Keratinocyte (primary cell): ENCODE measurements around the gene FSD1. TPM values are rescaled to one million over a fixed set of nuclear protein-coding genes. Genes with fewer than 3 reads are reported as not detected.

Source experiments
- DNase-seq: peaks from one replicate; pipeline ENCODE4 v3.0.0-alpha.2; 2011; ENCODE audit warnings: low read depth, missing footprints, low spot score
- FAIRE-seq: peaks from 2 replicates; lab custom pipeline; 2011; peaks lifted over from hg19 to GRCh38; lab: Jason Lieb, UNC
- H2AFZ ChIP-seq: 2 replicates; pipeline ENCODE4 v1.6.0; 2012; ENCODE audit warnings: low read length, control low read depth, inconsistent platforms; ENCODE audit not compliant: control insufficient read depth
- H3K27ac ChIP-seq: 2 replicates; pipeline ENCODE4 v1.5.1; 2011; ENCODE audit warnings: low read length; ENCODE audit not compliant: control insufficient read depth, insufficient read depth
- H3K27me3 ChIP-seq: 3 replicates; pipeline ENCODE4 v1.6.0; 2011; ENCODE audit warnings: low read length; ENCODE audit not compliant: control insufficient read depth, insufficient read depth; ENCODE audit errors: extremely low read depth
- H3K36me3 ChIP-seq, 2 experiments: 2 replicates in 1 of 2; 3 replicates in 1 of 2; pipeline ENCODE4 v1.5.1; 2011; ENCODE audit warnings: low read length in 2 of 2, mild to moderate bottlenecking in 1 of 2; ENCODE audit not compliant: control insufficient read depth in 2 of 2, insufficient read depth in 2 of 2; ENCODE audit errors: extremely low read depth in 1 of 2
- H3K4me1 ChIP-seq: 3 replicates; pipeline ENCODE4 v1.5.1; 2011; ENCODE audit warnings: low read length; ENCODE audit not compliant: control insufficient read depth, insufficient read depth; ENCODE audit errors: extremely low read depth
- H3K4me2 ChIP-seq: 3 replicates; pipeline ENCODE4 v1.6.0; 2011; ENCODE audit warnings: low read depth, low read length; ENCODE audit not compliant: control insufficient read depth, insufficient read depth; ENCODE audit errors: extremely low read depth
- H3K4me3 ChIP-seq, 3 experiments: fragments of 200-600 bp in 1 of 3; sonication (generic) in 1 of 3; 2 replicates in 2 of 3; 3 replicates in 1 of 3; pipeline ENCODE4 v1.5.1; 2011 to 2016; ENCODE audit warnings: low read length in 3 of 3, mild to moderate bottlenecking in 3 of 3, control low read depth in 2 of 3, inconsistent platforms in 1 of 3, low read depth in 1 of 3, mixed read lengths in 1 of 3, mixed run types in 1 of 3, moderate library complexity in 1 of 3; ENCODE audit not compliant: control insufficient read depth in 2 of 3, insufficient read depth in 2 of 3; ENCODE audit errors: extremely low read depth in 1 of 3
- H3K79me2 ChIP-seq: 2 replicates; pipeline ENCODE4 v1.6.0; 2012; ENCODE audit warnings: low read length; ENCODE audit not compliant: control insufficient read depth, insufficient read depth
- H3K9ac ChIP-seq: 3 replicates; pipeline ENCODE4 v1.6.0; 2011; ENCODE audit warnings: low read length; ENCODE audit not compliant: control insufficient read depth, insufficient read depth; ENCODE audit errors: extremely low read depth
- H3K9me1 ChIP-seq: 3 replicates; pipeline ENCODE4 v1.6.0; 2011; ENCODE audit warnings: low read length; ENCODE audit not compliant: control insufficient read depth, insufficient read depth; ENCODE audit errors: extremely low read depth
- H3K9me3 ChIP-seq: 2 replicates; pipeline ENCODE4 v1.5.1; 2012; ENCODE audit warnings: low read depth, low read length; ENCODE audit not compliant: control insufficient read depth
- H4K20me1 ChIP-seq: 3 replicates; pipeline ENCODE4 v1.6.0; 2011; ENCODE audit warnings: low read length; ENCODE audit not compliant: control insufficient read depth, insufficient read depth; ENCODE audit errors: extremely low read depth
- CTCF ChIP-seq, 3 experiments: IDR thresholded peaks in 1 of 3; conservative IDR thresholded peaks in 1 of 3; optimal IDR thresholded peaks in 1 of 3; 2 replicates in 2 of 3; 3 replicates in 1 of 3; pipeline versions ENCODE3 to v1.5.1; 2011; ENCODE audit warnings: low read length in 3 of 3, mild to moderate bottlenecking in 3 of 3, moderate library complexity in 2 of 3, control low read depth in 1 of 3, inconsistent platforms in 1 of 3; ENCODE audit not compliant: insufficient read depth in 2 of 3; ENCODE audit errors: extremely low read depth in 1 of 3
- EZH2 ChIP-seq: IDR thresholded peaks from one replicate; pipeline ENCODE4 v1.6.1; 2012; ENCODE audit warnings: inconsistent platforms, mild to moderate bottlenecking, low read length, moderate library complexity
- dilution Hi-C: fragments of 300-500 bp; cut with MboI; formaldehyde crosslinking; loops from one replicate; pipeline ENCODE4 v1.7.0; 2020; ENCODE audit warnings: low sequenced_read_pairs; ENCODE audit not compliant: extremely low pct_ligation_motif_present
- polyA plus RNA-seq, 5 experiments: library from polyadenylated mRNA; depleted of rRNA in 3 of 5; stranded (reverse) in 3 of 5; stranded (forward) in 1 of 5; unstranded in 1 of 5; fragments of >200 nt; gene quantifications; 1 replicate in 1 of 5; 2 replicates in 3 of 5; 3 replicates in 1 of 5; pipeline versions ENCODE4 v1.2.1 to v1.2.3, GENCODE V29; 2011 to 2012; ENCODE audit warnings: missing spikeins in 2 of 5, low read depth in 1 of 5, low replicate concordance in 1 of 5

The FSD1 gene
- polyA plus RNA-seq, 1 donor (not counting 4 experiments of a cell fraction or from before 2014, with no cell fraction given) = 0.49 TPM

DNA sequence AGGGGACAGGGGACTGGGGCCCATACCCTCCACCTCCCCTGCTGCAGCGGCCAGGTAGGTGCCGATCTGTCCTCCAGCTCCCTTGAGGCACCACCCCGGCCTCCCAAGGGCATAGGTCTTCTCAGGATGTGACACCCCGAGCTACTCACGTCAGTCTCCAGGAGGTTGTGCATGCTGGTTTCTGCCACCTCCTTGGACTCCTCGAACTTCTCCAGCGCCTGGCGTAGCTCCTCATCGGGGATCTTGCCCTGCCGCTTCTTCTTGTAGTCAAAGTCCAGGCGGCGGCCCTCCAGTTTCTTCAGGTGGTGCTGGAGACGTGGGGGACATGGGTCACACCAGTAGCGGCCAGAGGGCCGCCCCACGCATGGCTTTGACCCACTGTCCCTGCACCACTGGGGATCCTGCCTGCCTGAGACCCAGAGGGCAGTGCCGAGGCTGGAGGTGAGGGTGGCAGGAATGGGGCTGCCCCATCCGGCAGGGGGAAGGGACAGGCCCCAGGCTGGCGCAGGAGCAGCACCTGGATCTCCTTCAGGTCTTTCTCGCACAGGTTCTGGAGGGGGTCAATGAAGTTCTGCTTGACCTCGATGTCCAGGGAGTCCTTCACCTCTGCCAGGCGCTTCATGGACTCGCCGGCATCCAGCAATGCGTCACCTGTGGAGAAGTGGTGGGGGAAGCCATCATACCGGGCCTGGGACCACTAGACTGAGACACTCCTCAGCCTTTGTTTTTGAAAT is 59.3 kb downstream of the FSD1 start:
- Histone ChIP-seq H3K4me1 (peaks cover 7% of the 10 kb centered on the region), H3K4me2 (no peak overlapping the region), H2AFZ (no peak overlapping the region), H3K27me3 (no peaks in the 10 kb centered on the region), H3K27ac (no peak overlapping the region), H3K9ac (no peak overlapping the region), H3K4me3 (no peak overlapping the region), H3K79me2 (peaks cover 19% of the 10 kb centered on the region), H4K20me1 (no peaks in the 10 kb centered on the region), H3K9me3 (no peaks in the 10 kb centered on the region), H3K9me1 (no peaks in the 10 kb centered on the region), H3K36me3 (peaks cover 34 to 46% of the 10 kb centered on the region in 2 experiments)
- no peak for FAIRE-seq
- dilution Hi-C loops = no loop called here
- no peak for DNase-seq
- TF ChIP-seq CTCF (optimal IDR thresholded peaks at IDR 0.05 in 1 of 3, IDR thresholded peaks at IDR 0.05 in 1 of 3, conservative IDR thresholded peaks at IDR 0.05 in 1 of 3; ENCODE audit: extremely low read depth in 1 of 3, insufficient read depth in 2 of 3, low read length in 3 of 3) (no peak), EZH2 (no peak)

- Histone ChIP-seq H3K79me2 (peaks cover 22% of the 10 kb centered on the region), H3K9me3 (no peaks in the 10 kb centered on the region), H3K27me3 (no peaks in the 10 kb centered on the region), H3K4me1 (peaks cover 22% of the 10 kb centered on the region), H3K9me1 (no peaks in the 10 kb centered on the region), H3K36me3 (peaks cover 24 to 41% of the 10 kb centered on the region in 2 experiments), H4K20me1 (no peaks in the 10 kb centered on the region), H3K4me2 (no peak overlapping the region), H3K4me3 (no peak overlapping the region), H3K27ac (no peak overlapping the region), H3K9ac (no peak overlapping the region), H2AFZ (no peak overlapping the region)
- TF ChIP-seq CTCF (optimal IDR thresholded peaks at IDR 0.05 in 1 of 3, IDR thresholded peaks at IDR 0.05 in 1 of 3, conservative IDR thresholded peaks at IDR 0.05 in 1 of 3; ENCODE audit: extremely low read depth in 1 of 3, insufficient read depth in 2 of 3, low read length in 3 of 3) = no peak
- no peak for TF ChIP-seq EZH2
- DNase-seq (no peak), FAIRE-seq (no peak)
- dilution Hi-C loops = no loop called here
These were observed 60.9 kb downstream of the FSD1 start for GRCh38 chr19:4365341-4365740.
